ENCODE measurements around the gene MVB12B. TPM values are rescaled to one million over a fixed set of nuclear protein-coding genes. Genes with fewer than 3 reads are reported as not detected.

The MVB12B gene
- total RNA-seq, 1 experiment from 2014 or later: 5.8 TPM

GRCh38 chr9:126395439-126396212, 69.0 kb downstream of the MVB12B start:
- H3K4me3 Mint-ChIP-seq: no peak overlapping the region
- no peak for DNase-seq
- H2AK5ac ChIP-seq (ENCODE audit: insufficient read length, low read length): no peak overlapping the region

More at GRCh38 chr9:126395439-126396212, 69.0 kb downstream of the MVB12B start:
- H3K56ac ChIP-seq (ENCODE audit: insufficient read length, low read depth, low read length): no peak overlapping the region
- no peaks in the 10 kb centered on the region for H3K79me1 ChIP-seq (ENCODE audit: insufficient read depth, low read depth, low read length, poor library complexity, severe bottlenecking)
- no peak overlapping the region for H4K8ac ChIP-seq (replicated peaks; ENCODE audit: insufficient read length, low read depth, low read length)
- H3K14ac ChIP-seq (ENCODE audit: insufficient read depth, low read length): no peak overlapping the region
- H3K23ac ChIP-seq (ENCODE audit: insufficient read length, low read depth, low read length): no peak overlapping the region
- H3K4me1 Mint-ChIP-seq: peaks cover 5 to 9% of the 10 kb centered on the region in 2 experiments; a peak in 3 of 4 replicates
- H2AFZ ChIP-seq (ENCODE audit: low read length): no peak overlapping the region
- H3K27ac ChIP-seq (ENCODE audit: insufficient read length, low read depth, low read length): no peak overlapping the region
- H3K27me3 ChIP-seq (ENCODE audit: insufficient read depth, low read length): no peaks in the 10 kb centered on the region
- TF ChIP-seq, protein P1, sequence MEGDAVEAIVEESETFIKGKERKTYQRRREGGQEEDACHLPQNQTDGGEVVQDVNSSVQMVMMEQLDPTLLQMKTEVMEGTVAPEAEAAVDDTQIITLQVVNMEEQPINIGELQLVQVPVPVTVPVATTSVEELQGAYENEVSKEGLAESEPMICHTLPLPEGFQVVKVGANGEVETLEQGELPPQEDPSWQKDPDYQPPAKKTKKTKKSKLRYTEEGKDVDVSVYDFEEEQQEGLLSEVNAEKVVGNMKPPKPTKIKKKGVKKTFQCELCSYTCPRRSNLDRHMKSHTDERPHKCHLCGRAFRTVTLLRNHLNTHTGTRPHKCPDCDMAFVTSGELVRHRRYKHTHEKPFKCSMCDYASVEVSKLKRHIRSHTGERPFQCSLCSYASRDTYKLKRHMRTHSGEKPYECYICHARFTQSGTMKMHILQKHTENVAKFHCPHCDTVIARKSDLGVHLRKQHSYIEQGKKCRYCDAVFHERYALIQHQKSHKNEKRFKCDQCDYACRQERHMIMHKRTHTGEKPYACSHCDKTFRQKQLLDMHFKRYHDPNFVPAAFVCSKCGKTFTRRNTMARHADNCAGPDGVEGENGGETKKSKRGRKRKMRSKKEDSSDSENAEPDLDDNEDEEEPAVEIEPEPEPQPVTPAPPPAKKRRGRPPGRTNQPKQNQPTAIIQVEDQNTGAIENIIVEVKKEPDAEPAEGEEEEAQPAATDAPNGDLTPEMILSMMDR (conservative IDR thresholded peaks at IDR 0.05): no peak
- H2BK120ac ChIP-seq (ENCODE audit: low read depth, low read length, poor library complexity, severe bottlenecking): no peak overlapping the region
- H3K36me3 Mint-ChIP-seq (ENCODE audit: insufficient read depth in 1 of 3, low read depth in 3 of 3): peaks cover 0 to 6% (median 0%) of the 10 kb centered on the region in 3 experiments; a peak in 2 of 7 replicates
- H3K18ac ChIP-seq (ENCODE audit: insufficient read length, low read depth, low read length): no peak overlapping the region
- no peak overlapping the region for H3K27ac Mint-ChIP-seq
- no peaks in the 10 kb centered on the region for H3K9me3 Mint-ChIP-seq
- no peaks in the 10 kb centered on the region; the same call in 1 of the 2 replicates for H3K27me3 Mint-ChIP-seq (ENCODE audit: low read depth)
- H2BK5ac ChIP-seq (ENCODE audit: insufficient read length, low read length): no peak overlapping the region
- H4K91ac ChIP-seq (ENCODE audit: insufficient read length, low read depth, low read length): no peak overlapping the region
- no peak overlapping the region for H3K4ac ChIP-seq (ENCODE audit: low read depth, low read length)
- no peaks in the 10 kb centered on the region for H3K23me2 ChIP-seq (ENCODE audit: insufficient read length, low read depth, low read length, poor library complexity, severe bottlenecking)
- no peaks in the 10 kb centered on the region for H3K9me3 ChIP-seq (ENCODE audit: control insufficient read depth, low read depth, low read length)
- no peak overlapping the region for H4K5ac ChIP-seq (ENCODE audit: insufficient read length, low read depth, low read length)
- H4K20me1 ChIP-seq (ENCODE audit: control insufficient read depth, insufficient read depth, insufficient read length): no peaks in the 10 kb centered on the region
- WGBS (ENCODE audit: extremely low coverage, insufficient read length, low lambda C conversion rate): no CpG with 5 or more reads among the region's 7 CpGs
- H3T11ph ChIP-seq (ENCODE audit: low read length): no peak overlapping the region
- no peak overlapping the region for H3K9ac ChIP-seq (ENCODE audit: extremely low read depth, insufficient read length, low read length)
- no peaks in the 10 kb centered on the region for H3K79me2 ChIP-seq (ENCODE audit: insufficient read depth, low read length)
- H2BK20ac ChIP-seq (ENCODE audit: low read depth, low read length, poor library complexity, severe bottlenecking): no peak overlapping the region
- no peaks in the 10 kb centered on the region for H3K4me1 ChIP-seq (ENCODE audit: insufficient read depth, low read length)
- no peak overlapping the region for H2BK12ac ChIP-seq (ENCODE audit: insufficient read length, low read depth, low read length)
- H2BK15ac ChIP-seq (ENCODE audit: low read depth, low read length): no peak overlapping the region
- H3K4me2 ChIP-seq (ENCODE audit: insufficient read depth, insufficient read length, low read length): no peak overlapping the region
